Measurements from ENCODE around the gene KRT6A.

GRCh38 chr12:52477651-52478050, 15.4 kb downstream of the KRT6A start:
- TF ChIP-seq CTCF (conservative IDR thresholded peaks at IDR 0.05; ENCODE audit: low read length) (no peak), EZH2phosphoT487 (IDR thresholded peaks at IDR 0.05; ENCODE audit: borderline replicate concordance) (no peak)
